HL-60 (cell line): ENCODE data around the gene DTNA.

Experiments
- TF ChIP-seq, protein P1 (sequence below): IDR thresholded peaks from one replicate; pipeline ENCODE4 v1.5.1; 2011; ENCODE audit warnings: low read length, control low read depth, inconsistent platforms; ENCODE audit not compliant: insufficient read depth
- TF ChIP-seq, protein P2 (sequence below): IDR thresholded peaks from 2 replicates; pipeline ENCODE4 v1.6.1; 2012; ENCODE audit warnings: low read depth; ENCODE audit not compliant: insufficient replicate concordance

DNA sequence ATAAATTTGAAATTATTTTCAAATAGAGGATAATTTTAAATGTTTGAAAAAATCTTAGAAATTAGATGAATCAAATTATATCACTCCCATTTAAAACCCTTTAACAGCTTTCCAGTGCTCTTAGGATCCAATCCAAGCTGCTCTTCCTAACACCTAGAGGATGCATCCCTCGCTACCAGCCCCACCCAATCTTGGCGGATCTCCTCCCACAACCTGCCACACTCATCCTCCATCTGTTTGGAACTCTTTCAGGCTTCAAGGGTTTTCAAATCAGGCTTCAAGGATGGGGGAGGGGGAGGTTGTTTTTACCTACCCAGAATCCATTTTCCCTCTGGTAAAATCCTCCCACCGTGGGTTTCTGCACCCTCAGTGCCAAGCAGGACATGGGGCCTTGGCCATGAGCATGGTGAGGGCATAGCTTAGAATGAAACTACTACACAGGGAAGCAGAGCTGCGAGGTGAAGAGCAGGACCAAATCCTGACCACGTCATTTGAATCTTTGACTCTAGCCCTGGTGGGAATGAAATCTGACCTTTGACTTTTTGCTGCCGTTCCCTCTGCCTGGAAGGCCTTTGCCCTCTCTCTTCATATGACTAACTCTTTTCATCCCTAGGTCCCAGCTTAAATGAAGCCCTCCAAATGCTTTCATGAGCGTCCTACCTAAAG lies 218.1 kb downstream of the DTNA start:
- TF ChIP-seq, protein P1, sequence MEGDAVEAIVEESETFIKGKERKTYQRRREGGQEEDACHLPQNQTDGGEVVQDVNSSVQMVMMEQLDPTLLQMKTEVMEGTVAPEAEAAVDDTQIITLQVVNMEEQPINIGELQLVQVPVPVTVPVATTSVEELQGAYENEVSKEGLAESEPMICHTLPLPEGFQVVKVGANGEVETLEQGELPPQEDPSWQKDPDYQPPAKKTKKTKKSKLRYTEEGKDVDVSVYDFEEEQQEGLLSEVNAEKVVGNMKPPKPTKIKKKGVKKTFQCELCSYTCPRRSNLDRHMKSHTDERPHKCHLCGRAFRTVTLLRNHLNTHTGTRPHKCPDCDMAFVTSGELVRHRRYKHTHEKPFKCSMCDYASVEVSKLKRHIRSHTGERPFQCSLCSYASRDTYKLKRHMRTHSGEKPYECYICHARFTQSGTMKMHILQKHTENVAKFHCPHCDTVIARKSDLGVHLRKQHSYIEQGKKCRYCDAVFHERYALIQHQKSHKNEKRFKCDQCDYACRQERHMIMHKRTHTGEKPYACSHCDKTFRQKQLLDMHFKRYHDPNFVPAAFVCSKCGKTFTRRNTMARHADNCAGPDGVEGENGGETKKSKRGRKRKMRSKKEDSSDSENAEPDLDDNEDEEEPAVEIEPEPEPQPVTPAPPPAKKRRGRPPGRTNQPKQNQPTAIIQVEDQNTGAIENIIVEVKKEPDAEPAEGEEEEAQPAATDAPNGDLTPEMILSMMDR = no peak
- TF ChIP-seq, protein P2, sequence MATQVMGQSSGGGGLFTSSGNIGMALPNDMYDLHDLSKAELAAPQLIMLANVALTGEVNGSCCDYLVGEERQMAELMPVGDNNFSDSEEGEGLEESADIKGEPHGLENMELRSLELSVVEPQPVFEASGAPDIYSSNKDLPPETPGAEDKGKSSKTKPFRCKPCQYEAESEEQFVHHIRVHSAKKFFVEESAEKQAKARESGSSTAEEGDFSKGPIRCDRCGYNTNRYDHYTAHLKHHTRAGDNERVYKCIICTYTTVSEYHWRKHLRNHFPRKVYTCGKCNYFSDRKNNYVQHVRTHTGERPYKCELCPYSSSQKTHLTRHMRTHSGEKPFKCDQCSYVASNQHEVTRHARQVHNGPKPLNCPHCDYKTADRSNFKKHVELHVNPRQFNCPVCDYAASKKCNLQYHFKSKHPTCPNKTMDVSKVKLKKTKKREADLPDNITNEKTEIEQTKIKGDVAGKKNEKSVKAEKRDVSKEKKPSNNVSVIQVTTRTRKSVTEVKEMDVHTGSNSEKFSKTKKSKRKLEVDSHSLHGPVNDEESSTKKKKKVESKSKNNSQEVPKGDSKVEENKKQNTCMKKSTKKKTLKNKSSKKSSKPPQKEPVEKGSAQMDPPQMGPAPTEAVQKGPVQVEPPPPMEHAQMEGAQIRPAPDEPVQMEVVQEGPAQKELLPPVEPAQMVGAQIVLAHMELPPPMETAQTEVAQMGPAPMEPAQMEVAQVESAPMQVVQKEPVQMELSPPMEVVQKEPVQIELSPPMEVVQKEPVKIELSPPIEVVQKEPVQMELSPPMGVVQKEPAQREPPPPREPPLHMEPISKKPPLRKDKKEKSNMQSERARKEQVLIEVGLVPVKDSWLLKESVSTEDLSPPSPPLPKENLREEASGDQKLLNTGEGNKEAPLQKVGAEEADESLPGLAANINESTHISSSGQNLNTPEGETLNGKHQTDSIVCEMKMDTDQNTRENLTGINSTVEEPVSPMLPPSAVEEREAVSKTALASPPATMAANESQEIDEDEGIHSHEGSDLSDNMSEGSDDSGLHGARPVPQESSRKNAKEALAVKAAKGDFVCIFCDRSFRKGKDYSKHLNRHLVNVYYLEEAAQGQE = no peak
